GM19099 (cell line): ENCODE results near the gene SHPK.

ENCODE experiments used
- POLR2A ChIP-seq: IDR thresholded peaks from 3 replicates; pipeline ENCODE4 v1.6.1; 2011; ENCODE audit warnings: low read depth; ENCODE audit not compliant: insufficient read length; ENCODE audit errors: extremely low read depth

Gene SHPK, protein sequence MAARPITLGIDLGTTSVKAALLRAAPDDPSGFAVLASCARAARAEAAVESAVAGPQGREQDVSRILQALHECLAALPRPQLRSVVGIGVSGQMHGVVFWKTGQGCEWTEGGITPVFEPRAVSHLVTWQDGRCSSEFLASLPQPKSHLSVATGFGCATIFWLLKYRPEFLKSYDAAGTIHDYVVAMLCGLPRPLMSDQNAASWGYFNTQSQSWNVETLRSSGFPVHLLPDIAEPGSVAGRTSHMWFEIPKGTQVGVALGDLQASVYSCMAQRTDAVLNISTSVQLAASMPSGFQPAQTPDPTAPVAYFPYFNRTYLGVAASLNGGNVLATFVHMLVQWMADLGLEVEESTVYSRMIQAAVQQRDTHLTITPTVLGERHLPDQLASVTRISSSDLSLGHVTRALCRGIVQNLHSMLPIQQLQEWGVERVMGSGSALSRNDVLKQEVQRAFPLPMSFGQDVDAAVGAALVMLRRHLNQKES

DNA sequence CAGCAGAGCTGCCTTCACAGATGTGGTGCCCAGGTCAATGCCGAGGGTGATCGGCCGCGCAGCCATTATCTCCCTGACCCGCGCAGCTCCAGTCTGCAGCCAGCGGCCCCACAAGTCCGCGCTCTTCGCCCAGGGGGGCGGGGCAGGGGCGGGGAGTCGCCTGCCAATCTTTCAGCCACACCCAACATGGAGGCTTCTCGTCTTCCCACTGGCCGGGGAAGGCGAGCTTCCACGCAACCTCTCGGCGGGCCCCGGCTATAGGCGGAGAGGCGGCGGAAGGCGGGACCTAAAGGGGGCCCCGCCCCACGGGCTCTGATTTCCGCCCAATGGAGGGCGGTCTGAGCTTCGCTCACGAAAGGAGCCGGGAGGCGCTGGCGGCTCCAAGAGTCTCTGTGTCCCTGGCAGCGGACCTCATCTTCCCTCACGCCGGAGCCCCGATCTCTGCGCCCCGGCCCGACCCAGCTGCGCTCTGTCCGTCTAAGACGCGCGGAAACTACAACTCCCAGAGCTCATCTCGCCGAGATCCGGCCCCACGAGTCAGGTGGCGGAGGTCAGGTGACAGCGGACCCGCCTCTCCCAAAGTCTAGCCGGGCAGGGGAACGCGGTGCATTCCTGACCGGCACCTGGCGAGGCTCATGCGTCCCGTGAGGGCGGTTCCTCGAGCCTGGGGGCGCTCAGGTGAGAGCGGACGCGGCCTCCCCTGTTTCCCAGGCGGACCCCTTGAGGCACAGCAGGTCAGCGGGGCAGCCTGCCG is at the start of gene SHPK, which contains the start of gene CTNS:
Gene SHPK, minus strand, starts transcription at position 97 of the 754 bp plus-strand sequence. Its CDS starts 31 bp downstream, at position 66.
Gene CTNS, plus strand, starts transcription at position 607 of the 754 bp plus-strand sequence. CDS start 3,447 bp downstream, outside the sequence.
- peak; percentile 83 for TF ChIP-seq POLR2A

DNA sequence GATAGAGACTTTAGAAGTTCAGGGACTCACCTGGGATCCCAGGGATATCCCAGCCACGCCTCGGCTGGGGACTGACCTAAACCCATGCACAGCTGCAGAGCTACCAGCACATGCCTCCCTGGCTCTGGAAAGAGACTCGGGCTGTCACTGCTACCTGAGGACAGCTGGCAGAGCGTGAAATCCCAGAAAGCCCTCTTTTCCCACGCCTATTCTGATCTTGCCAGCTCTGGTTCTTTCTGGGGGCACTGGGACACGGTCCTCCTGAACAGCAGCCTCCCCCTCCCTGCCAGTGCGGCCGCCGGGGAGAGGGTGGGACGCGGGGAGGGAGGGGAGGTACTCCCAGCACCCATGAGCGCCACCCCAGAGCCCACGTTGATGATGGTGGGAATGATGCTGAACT is 49.1 kb upstream of the SHPK start:
- no peak for TF ChIP-seq POLR2A

DNA sequence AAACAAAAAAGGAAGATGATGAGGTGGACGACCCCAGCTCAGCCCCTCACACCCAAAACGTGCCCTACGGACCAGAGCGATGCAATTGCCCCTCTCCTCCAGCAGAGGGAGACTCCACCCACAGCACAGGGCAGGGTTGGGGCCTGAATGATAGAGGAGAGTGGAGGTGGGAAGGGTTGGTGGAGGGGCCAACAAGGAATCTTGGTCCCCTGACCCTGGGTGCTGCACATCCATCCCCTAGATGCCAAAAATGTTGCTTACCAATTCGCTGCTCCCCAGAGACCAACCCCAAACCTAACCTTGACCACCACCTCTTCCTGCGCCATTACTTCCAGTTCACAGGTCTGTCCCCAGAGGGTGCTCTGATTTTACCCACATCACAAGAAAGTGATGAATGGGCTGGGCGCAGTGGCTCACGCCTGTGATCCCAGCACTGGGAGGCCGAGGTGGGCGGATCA is 47.0 kb upstream of the SHPK start:
- no peak for TF ChIP-seq POLR2A

DNA sequence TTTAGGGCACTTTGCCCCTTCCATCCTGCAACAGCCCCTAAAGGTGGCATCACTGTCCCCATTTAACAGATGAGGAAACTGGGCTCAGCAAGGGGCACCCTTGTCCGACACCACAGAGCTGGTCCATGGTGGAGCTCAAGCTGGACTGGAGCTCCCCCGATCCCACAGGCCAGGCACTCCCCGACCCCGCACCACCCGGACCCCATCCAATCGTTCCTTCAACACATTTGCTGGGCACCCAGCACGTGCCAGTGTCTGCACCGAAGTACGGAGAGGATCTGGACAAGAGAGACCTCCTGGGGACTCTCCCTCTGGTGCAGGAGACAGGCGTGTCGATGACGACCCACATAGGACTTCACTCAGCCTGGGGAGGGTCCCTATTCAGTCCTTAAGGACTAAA is 46.0 kb upstream of the SHPK start:
- no peak for TF ChIP-seq POLR2A

DNA sequence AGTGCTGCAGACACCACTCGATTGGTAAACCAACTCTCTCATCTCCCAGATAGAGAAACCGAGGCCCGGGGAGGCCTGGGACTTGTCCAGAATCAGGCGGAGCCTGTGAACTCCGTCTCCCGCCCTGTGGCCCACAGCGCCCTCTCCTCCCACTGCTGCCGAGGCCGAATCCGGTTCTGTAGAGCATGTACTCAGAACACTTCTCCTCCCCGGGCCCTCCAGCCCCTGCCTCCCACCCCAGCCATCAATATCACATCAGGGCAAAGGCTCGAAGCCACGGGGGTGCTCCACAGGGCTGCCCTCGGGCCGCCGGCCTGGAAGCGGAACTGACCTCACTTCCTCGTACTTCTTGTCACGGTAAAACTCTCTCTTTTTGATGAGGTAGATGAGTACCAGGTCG is 45.5 kb upstream of the SHPK start:
- TF ChIP-seq POLR2A = no peak

DNA sequence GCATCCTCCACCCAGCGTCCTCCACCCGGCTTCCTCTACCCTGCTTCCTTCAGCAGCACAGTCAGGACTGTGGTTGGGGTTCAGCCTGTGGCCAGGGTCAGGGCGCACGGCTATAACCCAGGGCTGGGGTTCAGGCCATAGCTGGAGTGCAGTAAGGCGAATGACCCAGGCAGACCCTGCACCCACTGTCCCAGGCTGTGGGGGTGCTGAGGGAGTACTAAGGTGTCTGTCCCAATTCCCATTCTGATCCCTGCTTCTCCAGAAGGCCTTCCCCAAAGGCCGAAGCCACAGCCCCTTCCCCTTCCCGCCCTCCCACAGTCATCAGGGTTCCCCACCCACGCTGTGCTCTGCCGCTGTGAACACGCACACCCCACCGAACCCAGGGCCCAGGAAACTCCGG is 45.0 kb upstream of the SHPK start:
- TF ChIP-seq POLR2A = no peak

DNA sequence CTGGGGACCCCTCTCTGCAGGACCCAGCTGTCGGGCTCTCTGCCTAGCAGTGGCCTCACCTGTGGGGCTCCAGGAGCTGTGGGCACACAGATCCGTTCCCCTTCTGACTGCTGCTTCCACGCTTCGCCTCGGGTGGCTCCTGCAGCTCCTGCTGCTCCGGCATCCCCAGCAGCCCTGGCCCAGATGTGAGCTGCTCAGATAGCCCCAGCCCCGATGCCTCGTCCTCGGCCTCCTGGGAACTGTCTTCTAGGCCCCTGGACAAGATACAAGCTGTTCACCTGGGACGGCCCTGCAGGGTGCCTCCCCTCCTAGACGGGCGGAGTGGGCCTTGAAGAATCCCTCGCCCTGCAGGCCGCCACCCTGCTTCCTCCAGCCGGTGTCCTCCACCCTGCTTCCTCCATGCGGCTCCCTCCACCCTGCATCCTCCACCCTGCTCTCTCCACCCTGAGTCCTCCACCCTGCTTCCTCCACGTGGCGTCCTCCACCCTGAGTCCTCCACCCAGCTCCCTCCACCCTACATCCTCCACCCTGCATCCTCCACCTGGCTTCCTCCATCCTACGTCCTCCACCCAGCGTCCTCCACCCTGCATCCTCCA is 43.6 kb upstream of the SHPK start:
- no peak for TF ChIP-seq POLR2A

DNA sequence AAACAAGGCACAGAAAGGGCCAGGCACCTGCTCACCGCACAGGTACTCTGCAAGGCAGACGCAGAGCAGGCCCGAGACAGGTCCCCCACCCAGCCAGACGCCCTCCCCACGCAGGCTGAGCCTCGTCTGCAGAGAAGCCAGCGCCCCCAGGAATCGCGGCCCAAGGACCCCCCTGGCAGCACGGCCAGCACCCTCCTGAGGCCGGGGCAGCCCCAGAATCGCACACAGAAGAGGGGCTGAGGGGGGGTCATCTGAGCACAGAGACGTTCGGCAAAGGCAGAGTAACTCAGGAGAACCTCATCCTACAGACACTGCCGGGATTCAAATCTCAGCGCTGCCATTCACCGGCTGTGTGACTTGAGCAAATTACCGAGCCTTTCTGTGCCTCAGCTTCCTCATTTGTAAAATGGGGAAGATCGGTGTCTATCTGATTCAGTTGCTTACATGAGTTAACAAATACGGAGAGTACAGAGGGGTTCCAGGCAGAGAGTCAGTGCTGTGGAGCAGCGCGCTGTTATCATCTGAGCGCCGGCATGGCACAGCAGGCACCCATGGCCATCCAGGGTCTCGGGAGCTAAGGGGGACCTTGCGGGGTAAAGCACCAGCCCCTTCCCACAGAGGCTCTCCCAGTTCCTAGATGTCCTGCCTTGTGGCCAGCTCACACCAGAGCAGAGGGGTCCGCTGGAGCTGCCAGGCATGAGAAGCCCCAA is 42.9 kb upstream of the SHPK start:
- TF ChIP-seq POLR2A = no peak

DNA sequence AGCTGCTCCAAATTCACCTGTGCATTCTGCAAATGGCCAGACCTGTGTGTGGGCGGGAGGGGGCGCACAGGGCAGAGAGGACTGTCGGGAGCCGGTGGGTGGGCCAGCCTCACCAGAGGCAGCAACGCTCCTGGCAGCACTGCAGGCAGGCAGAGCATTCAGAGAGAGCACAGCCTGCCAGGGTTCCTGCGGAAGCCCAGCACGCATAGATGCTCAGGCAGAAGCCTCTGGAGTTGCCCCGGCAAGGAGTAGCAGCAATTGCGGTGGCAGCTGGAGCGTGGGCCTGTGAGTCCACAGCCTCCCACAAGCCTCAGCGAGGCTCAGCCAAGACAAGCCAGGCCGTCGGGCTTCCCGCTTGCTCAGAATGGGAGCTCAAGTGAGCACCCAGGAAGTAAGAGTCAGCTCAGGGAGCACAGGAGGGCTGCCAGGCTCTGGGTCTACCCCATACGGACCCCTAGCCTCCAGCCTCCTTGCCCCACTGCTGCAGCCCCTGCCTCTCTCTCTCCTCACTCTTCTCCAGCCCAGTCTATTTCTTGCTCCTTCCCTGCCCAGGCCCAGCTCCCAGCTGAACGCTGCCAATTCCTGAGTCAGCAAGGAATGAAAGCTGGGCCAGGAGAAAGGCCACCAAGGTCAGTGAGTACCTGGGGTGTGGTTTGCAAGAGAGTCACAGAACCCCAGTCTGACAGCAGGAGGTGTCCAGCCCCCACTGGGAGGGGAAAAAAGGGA is 42.2 kb upstream of the SHPK start:
- no peak for TF ChIP-seq POLR2A

DNA sequence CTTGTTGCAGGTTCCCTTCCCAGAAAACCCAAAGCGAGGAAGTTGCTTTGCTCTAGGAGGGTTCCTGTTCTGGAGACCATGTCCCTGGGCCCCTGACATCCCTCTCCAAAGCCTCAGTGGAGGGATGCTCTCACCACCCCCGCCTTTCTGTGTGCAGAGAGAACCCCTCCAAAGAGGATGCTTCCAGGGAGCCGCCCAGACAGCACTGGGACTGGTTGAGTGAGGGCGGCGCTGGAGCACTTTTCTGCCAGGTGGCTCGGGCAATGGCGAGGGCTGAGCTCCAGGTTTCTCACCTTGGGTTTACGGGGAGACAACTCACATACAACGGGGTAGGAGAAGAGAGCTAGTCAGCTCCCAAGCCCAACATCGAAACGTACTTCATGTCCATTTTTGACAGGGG is 39.8 kb upstream of the SHPK start:
- no peak for TF ChIP-seq POLR2A

DNA sequence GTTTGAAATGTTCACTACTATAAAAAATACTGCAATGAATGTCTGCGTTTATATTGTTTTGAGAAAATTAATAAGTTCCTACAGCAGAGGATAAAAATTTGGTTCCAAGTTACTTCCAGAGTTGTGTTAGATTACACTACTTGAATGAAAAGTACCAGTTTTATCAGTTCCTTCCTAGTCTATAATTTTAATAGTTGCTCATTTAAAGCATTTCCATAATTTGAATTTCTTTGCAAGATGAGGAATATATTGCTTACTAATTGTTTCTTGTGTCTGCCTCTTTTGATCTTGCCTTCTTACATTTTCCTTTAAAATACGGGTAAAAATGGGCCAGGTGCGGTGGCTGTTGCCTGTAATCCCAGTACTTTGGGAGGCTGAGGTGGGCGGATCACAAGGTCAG is 36.5 kb upstream of the SHPK start:
- no peak for TF ChIP-seq POLR2A

DNA sequence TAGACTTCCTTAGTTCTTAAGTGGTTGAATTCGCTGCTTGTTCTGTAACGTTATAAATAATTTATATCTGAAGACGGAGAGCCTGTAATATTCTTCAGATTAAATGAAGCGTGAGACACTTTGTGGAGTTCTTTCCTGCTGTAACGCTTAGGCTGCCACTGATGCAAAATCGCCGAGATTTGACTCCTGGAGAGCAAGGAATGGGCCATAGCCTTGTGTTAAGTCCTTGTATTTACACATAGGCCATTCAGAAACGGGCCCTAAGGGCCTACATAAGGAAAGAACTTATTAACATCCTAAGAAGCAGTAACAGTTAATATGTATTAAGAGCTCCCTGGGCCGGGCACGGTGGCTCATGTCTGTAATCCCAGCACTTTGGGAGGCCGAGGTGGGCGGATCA is 33.5 kb upstream of the SHPK start:
- no peak for TF ChIP-seq POLR2A

DNA sequence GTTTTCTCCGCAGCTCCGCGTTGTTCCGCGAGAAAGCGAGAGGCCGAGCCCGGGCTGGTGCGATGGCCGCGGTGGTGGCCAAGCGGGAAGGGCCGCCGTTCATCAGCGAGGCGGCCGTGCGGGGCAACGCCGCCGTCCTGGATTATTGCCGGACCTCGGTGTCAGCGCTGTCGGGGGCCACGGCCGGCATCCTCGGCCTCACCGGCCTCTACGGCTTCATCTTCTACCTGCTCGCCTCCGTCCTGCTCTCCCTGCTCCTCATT is 33.0 kb upstream of the SHPK start:
- TF ChIP-seq POLR2A = no peak

DNA sequence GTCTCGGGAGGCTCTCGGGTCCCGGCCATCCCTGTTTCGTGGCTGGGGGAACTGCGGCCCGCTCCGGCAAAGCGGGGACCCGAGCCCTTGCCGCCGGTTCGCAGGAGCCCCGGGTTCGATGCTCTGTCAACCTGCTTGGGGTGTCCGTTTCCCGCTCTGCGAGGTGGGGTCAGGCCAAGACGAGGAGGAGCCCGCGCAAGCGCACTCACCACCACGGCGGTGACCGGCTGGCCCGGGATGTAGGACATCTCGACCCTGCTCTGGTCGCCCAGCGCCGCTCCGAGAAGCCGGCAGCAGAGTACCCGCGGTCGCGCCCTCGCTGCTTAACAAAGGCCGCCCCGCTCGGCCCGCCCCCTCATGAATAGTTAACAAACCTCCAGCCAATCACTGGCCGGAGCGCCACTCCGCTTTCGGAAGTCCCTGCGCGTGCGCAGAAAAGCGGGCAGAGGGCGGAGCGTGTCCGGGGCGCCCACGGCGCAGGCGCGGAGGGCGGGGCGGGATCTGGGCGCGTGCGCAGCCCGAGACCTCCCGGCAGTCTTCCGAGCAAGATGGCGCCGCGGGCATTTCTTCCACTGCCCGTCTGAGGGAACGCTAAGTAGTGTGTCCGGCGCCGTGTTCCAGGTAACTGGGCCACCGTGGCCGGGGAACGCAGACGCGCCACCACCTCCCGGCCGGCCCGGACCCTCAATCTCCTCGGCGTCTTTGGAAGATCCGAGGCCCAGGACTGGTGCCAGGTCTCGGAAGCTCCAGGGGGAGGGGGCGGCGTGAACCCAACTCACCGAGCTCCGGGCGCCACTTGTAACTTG is 32.4 kb upstream of the SHPK start, which contains the start of the genes EMC6 and TAX1BP3:
Gene EMC6, plus strand, starts transcription at position 534 of the 806 bp plus-strand sequence. CDS start 335 bp downstream, outside the sequence.
Gene TAX1BP3, minus strand, starts transcription at position 300 of the 806 bp plus-strand sequence. Its CDS starts 52 bp downstream, at position 248.
- TF ChIP-seq POLR2A = peak; percentile 94
